Endothelial cell of umbilical vein (primary cell): ENCODE measurements around the gene SH3D19. TPM values are rescaled to one million over a fixed set of nuclear protein-coding genes. Genes with fewer than 3 reads are reported as not detected.

Experiments
- BruUV-seq: library from RNA; stranded (reverse); fragments of 400-500 nt; replicated peaks from 2 replicates; lab custom pipeline; 2021; lab: Mats Ljungman, UMichigan
- CTCF ChIA-PET: fragments of 300-600, 350-600 bp; sonication (Branson Sonifier 250); formaldehyde crosslinking; loops from one replicate; lab custom pipeline; 2021; ENCODE audit warnings: antibody characterized with exemption, inconsistent platforms; lab: Charles Lee
- POLR2A ChIA-PET: fragments of 300-600, 350-600 bp; sonication (Branson Sonifier 250); formaldehyde crosslinking; loops from one replicate; lab custom pipeline; 2021; ENCODE audit warnings: antibody characterized with exemption, inconsistent platforms; lab: Charles Lee
- DNase-seq: peaks from one replicate; pipeline ENCODE4 v3.0.0-alpha.2; 2011; ENCODE audit warnings: low read depth, low spot score
- FAIRE-seq: peaks from 2 replicates; lab custom pipeline; 2011; peaks lifted over from hg19 to GRCh38; lab: Jason Lieb, UNC
- H2AFZ ChIP-seq: 2 replicates; pipeline ENCODE4 v1.6.0; 2012; ENCODE audit warnings: low read depth, low read length, control low read depth, inconsistent platforms
- H3K27ac ChIP-seq: 2 replicates; pipeline ENCODE4 v1.5.1; 2011; ENCODE audit warnings: low read depth, mild to moderate bottlenecking, control low read depth, low read length, moderate library complexity; ENCODE audit not compliant: insufficient read depth
- H3K27me3 ChIP-seq, 2 experiments: 2 replicates each; pipeline versions ENCODE4 v1.6.0 to v1.6.1; 2011; ENCODE audit warnings: low read length in 2 of 2, mixed read lengths in 1 of 2; ENCODE audit not compliant: control insufficient read depth in 2 of 2, insufficient read depth in 2 of 2
- H3K36me3 ChIP-seq, 2 experiments: 2 replicates in 1 of 2; 3 replicates in 1 of 2; pipeline ENCODE4 v1.5.1; 2011; ENCODE audit warnings: low read length in 2 of 2, mild to moderate bottlenecking in 1 of 2, moderate library complexity in 1 of 2; ENCODE audit not compliant: control insufficient read depth in 2 of 2, insufficient read depth in 2 of 2; ENCODE audit errors: extremely low read depth in 1 of 2
- H3K4me1 ChIP-seq: 3 replicates; pipeline ENCODE4 v1.5.1; 2011; ENCODE audit warnings: mild to moderate bottlenecking, low read length; ENCODE audit not compliant: control insufficient read depth, insufficient read depth; ENCODE audit errors: extremely low read depth
- H3K4me2 ChIP-seq: 2 replicates; pipeline ENCODE4 v1.6.1; 2011; ENCODE audit warnings: low read length, control low read depth, mixed read lengths; ENCODE audit not compliant: insufficient read depth
- H3K4me3 ChIP-seq, 3 experiments: fragments of 200-600 bp in 1 of 3; sonication (generic), shearing (Covaris generic) in 1 of 3; replicated peaks in 1 of 3; 2 replicates each; pipeline ENCODE4 v1.5.1; 2011 to 2016; ENCODE audit warnings: control low read depth in 3 of 3, low read length in 3 of 3, mild to moderate bottlenecking in 2 of 3, inconsistent platforms in 1 of 3, low read depth in 1 of 3, moderate library complexity in 1 of 3; ENCODE audit not compliant: insufficient read depth in 1 of 3
- H3K79me2 ChIP-seq: 2 replicates; pipeline ENCODE4 v1.6.0; 2012; ENCODE audit warnings: low read length, inconsistent platforms; ENCODE audit not compliant: control insufficient read depth, insufficient read depth
- H3K9ac ChIP-seq: replicated peaks from 2 replicates; pipeline ENCODE3; 2011; ENCODE audit warnings: low read length, control low read depth; ENCODE audit not compliant: insufficient read depth; ENCODE audit errors: extremely low read depth
- H3K9me1 ChIP-seq: replicated peaks from 3 replicates; pipeline ENCODE4 v1.6.0; 2011; ENCODE audit warnings: mild to moderate bottlenecking, low read length; ENCODE audit not compliant: control insufficient read depth, insufficient read depth; ENCODE audit errors: extremely low read depth
- H3K9me3 ChIP-seq: replicated peaks from 2 replicates; pipeline ENCODE4 v1.5.1; 2012; ENCODE audit warnings: low read length, inconsistent platforms; ENCODE audit not compliant: control insufficient read depth, insufficient read depth
- H4K20me1 ChIP-seq: replicated peaks from 2 replicates; pipeline ENCODE3; 2011; ENCODE audit warnings: mild to moderate bottlenecking, low read length; ENCODE audit not compliant: control insufficient read depth, insufficient read depth; ENCODE audit errors: extremely low read depth
- EZH2 ChIP-seq: IDR thresholded peaks from 2 replicates; pipeline ENCODE4 v1.6.1; 2012; ENCODE audit warnings: borderline replicate concordance, low read depth, mild to moderate bottlenecking, moderate library complexity, low read length, inconsistent platforms; ENCODE audit not compliant: severe bottlenecking
- FOS ChIP-seq: IDR thresholded peaks from 2 replicates; pipeline ENCODE4 v1.6.1; 2011; ENCODE audit warnings: mild to moderate bottlenecking, low read length, moderate library complexity, borderline replicate concordance; ENCODE audit not compliant: insufficient read depth
- GATA2 ChIP-seq: IDR thresholded peaks from 2 replicates; pipeline ENCODE4 v1.7.0; 2011; ENCODE audit warnings: low read depth, mild to moderate bottlenecking, moderate library complexity, mixed read lengths, low read length; ENCODE audit not compliant: insufficient read length, insufficient read depth
- JUN ChIP-seq: IDR thresholded peaks from 2 replicates; pipeline ENCODE4 v1.6.1; 2011; ENCODE audit warnings: borderline replicate concordance, low read depth; ENCODE audit not compliant: insufficient read length, insufficient read depth
- MYC ChIP-seq: IDR thresholded peaks from one replicate; pipeline ENCODE4 v1.6.1; 2011; ENCODE audit warnings: mild to moderate bottlenecking, low read depth, low read length
- POLR2A ChIP-seq: IDR thresholded peaks from 2 replicates; pipeline ENCODE4 v1.6.1; 2012; ENCODE audit warnings: low read depth, mild to moderate bottlenecking, control low read depth, low read length
- POLR2AphosphoS5 ChIP-seq: IDR thresholded peaks from 2 replicates; pipeline ENCODE4 v1.6.1; 2012; ENCODE audit warnings: low read depth, mild to moderate bottlenecking, control low read depth, low read length, moderate library complexity; ENCODE audit not compliant: insufficient read depth
- dilution Hi-C: fragments of 300-500 bp; cut with MboI; formaldehyde crosslinking; loops from one replicate; pipeline ENCODE4 v1.15.0; 2019; ENCODE audit warnings: low sequenced_read_pairs; ENCODE audit not compliant: extremely low pct_ligation_motif_present
- intact Hi-C: fragments of 100-400 bp; cut with micrococcal nuclease; formaldehyde crosslinking; loops from one replicate; pipeline ENCODE4 v1.10.0; 2022
- polyA plus RNA-seq, 4 experiments: library from polyadenylated mRNA; depleted of rRNA in 3 of 4; stranded (reverse) in 3 of 4; unstranded in 1 of 4; fragments of >200 nt; gene quantifications; 2 replicates each; pipeline versions ENCODE4 v1.2.1 to v1.2.3, GENCODE V29; 2011 to 2012; ENCODE audit warnings: missing spikeins in 1 of 4
- total RNA-seq: library from RNA; stranded (reverse); gene quantifications from 2 replicates; pipeline ENCODE4 v1.2.3, GENCODE V29; 2021
- TF ChIP-seq, protein P1 (sequence below), 2 donors: IDR thresholded peaks; 1 replicate in 1 of 2; 2 replicates in 1 of 2; pipeline ENCODE4 v1.5.1; 2011; ENCODE audit warnings: low read length in 2 of 2, mild to moderate bottlenecking in 2 of 2, moderate library complexity in 2 of 2, control low read depth in 1 of 2, inconsistent platforms in 1 of 2, low read depth in 1 of 2; ENCODE audit not compliant: insufficient read depth in 1 of 2; ENCODE audit errors: extremely low read depth in 1 of 2
- TF ChIP-seq, protein P2 (sequence below): IDR thresholded peaks from 2 replicates; pipeline ENCODE4 v1.6.1; 2011; ENCODE audit not compliant: insufficient read depth, insufficient read length

SH3D19 gene
- total and polyA plus RNA-seq, 2 donors (not counting 3 experiments of a cell fraction or from before 2014, with no cell fraction given) = 37.5 to 92.8 TPM

- no peak overlapping the region for H2AFZ ChIP-seq
- H3K9ac ChIP-seq = no peak overlapping the region
- peaks cover 2 to 3% of the 10 kb centered on the region in 2 experiments for H3K27me3 ChIP-seq
- H4K20me1 ChIP-seq = no peaks in the 10 kb centered on the region
- DNase-seq = no peak
- CTCF ChIA-PET = interaction anchor here (1.0 to 1.4 kb wide), 2 partner anchors 12 to 22 kb away, joined by 3 to 4 read pairs; no protein-coding TSS in a partner anchor
- no peak for FAIRE-seq
- dilution Hi-C loops (no loop called here), intact Hi-C loops (no loop called here)
- no peaks in the 10 kb centered on the region for H3K36me3 ChIP-seq
- no peak for TF ChIP-seq POLR2A
- TF ChIP-seq JUN = no peak
- no peak for TF ChIP-seq FOS
- TF ChIP-seq, protein P1, sequence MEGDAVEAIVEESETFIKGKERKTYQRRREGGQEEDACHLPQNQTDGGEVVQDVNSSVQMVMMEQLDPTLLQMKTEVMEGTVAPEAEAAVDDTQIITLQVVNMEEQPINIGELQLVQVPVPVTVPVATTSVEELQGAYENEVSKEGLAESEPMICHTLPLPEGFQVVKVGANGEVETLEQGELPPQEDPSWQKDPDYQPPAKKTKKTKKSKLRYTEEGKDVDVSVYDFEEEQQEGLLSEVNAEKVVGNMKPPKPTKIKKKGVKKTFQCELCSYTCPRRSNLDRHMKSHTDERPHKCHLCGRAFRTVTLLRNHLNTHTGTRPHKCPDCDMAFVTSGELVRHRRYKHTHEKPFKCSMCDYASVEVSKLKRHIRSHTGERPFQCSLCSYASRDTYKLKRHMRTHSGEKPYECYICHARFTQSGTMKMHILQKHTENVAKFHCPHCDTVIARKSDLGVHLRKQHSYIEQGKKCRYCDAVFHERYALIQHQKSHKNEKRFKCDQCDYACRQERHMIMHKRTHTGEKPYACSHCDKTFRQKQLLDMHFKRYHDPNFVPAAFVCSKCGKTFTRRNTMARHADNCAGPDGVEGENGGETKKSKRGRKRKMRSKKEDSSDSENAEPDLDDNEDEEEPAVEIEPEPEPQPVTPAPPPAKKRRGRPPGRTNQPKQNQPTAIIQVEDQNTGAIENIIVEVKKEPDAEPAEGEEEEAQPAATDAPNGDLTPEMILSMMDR (IDR thresholded peaks at IDR 0.05; ENCODE audit: extremely low read depth in 1 of 2, insufficient read depth in 1 of 2, low read depth in 1 of 2, low read length in 2 of 2) = no peak
- H3K27ac ChIP-seq = no peak overlapping the region
- BruUV-seq = no TSS peak
- H3K4me1 ChIP-seq = no peaks in the 10 kb centered on the region
- H3K79me2 ChIP-seq = no peaks in the 10 kb centered on the region
- no peak overlapping the region for H3K4me2 ChIP-seq
- H3K4me3 ChIP-seq = no peak overlapping the region
- no peaks in the 10 kb centered on the region for H3K9me3 ChIP-seq
- POLR2A ChIA-PET = no interaction called here
- H3K9me1 ChIP-seq = no peaks in the 10 kb centered on the region
Measured at GRCh38 chr4:151344948-151345347, 19.5 kb upstream of the SH3D19 start.

GRCh38 chr4:151340751-151341385, 15.5 kb upstream of the SH3D19 start:
- BruUV-seq = no TSS peak
- Histone ChIP-seq H3K4me2 (no peak overlapping the region), H3K79me2 (no peaks in the 10 kb centered on the region), H4K20me1 (no peaks in the 10 kb centered on the region), H3K4me3 (no peak overlapping the region), H3K9ac (no peak overlapping the region), H3K4me1 (no peaks in the 10 kb centered on the region), H3K27ac (no peak overlapping the region), H2AFZ (no peak overlapping the region), H3K9me1 (no peaks in the 10 kb centered on the region), H3K9me3 (no peaks in the 10 kb centered on the region), H3K27me3 (peaks cover 2 to 3% of the 10 kb centered on the region in 2 experiments), H3K36me3 (no peaks in the 10 kb centered on the region)
- POLR2A ChIA-PET = interaction anchor here (0.5 kb wide), 1 partner anchor 67 kb away, joined by 5 read pairs; no protein-coding TSS in a partner anchor
- dilution Hi-C loops = no loop called here
- DNase-seq = no peak
- intact Hi-C loops = no loop called here
- no peak for TF ChIP-seq POLR2A
- TF ChIP-seq, protein P2, sequence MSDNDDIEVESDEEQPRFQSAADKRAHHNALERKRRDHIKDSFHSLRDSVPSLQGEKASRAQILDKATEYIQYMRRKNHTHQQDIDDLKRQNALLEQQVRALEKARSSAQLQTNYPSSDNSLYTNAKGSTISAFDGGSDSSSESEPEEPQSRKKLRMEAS = no peak
- TF ChIP-seq, protein P1 (IDR thresholded peaks at IDR 0.05; ENCODE audit: extremely low read depth in 1 of 2, insufficient read depth in 1 of 2, low read depth in 1 of 2, low read length in 2 of 2) = no peak
- no peak for TF ChIP-seq JUN
- no peak for TF ChIP-seq FOS
- no peak for TF ChIP-seq MYC
- TF ChIP-seq EZH2 = no peak
- no peak for TF ChIP-seq GATA2
- TF ChIP-seq POLR2AphosphoS5 = no peak
- FAIRE-seq = no peak
- CTCF ChIA-PET = interaction anchor here (0.6 to 1.3 kb wide), 2 partner anchors 16 to 76 kb away, joined by 3 to 4 read pairs; partner anchors contain the start of gene SH3D19
